Measurements from ENCODE around the gene LAMA1. TPM values are rescaled to one million over a fixed set of nuclear protein-coding genes. Genes with fewer than 3 reads are reported as not detected.

The LAMA1 gene
- total RNA-seq, 1 experiment from 2014 or later = 7.2 TPM

GRCh38 chr18:6983366-6983765, 134.2 kb downstream of the LAMA1 start:
- DNase-seq (ENCODE audit: low spot score) = no peak

GRCh38 chr18:6982398-6982797, 135.2 kb downstream of the LAMA1 start:
- DNase-seq (ENCODE audit: low spot score) = no peak

DNA sequence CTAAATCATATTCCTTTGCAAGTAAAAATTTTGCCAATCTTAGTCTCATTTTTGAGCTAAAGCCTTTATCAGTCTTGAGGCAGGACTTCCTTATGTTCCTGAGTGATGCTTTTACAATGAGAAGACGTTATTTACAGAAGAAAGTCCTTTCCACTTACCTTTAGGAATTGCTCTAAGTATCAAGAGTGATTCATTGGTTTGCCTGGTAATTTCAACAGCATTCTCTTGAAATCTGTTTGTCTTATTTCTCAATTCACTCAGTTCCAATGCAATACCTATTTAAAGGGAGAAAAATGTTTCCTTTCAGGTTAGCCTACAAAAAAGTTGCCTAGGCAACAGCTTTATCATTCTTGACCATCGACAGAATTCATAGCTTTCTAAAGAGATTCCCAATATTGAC, 137.2 kb downstream of the LAMA1 start:
- no peak for DNase-seq (ENCODE audit: low spot score)

DNA sequence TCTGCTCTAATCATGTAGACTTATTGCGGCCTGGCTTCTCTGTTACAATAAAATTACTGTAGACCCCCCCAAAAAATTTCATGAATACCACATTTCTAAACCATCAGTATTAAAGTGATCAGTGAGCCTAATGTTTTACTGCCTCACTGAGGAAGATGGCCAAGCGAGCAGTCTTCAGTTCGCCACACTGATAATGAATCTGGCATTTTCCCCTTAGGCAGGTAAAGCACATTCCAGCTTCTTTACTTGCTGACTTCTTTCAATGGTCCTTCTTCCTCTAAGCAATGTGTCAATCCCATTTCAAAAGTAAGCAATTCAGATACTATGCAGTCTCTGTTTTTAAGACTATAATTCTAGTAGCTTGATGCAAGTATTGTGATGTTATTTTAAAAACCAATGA, 137.6 kb downstream of the LAMA1 start:
- no peak for DNase-seq (ENCODE audit: low spot score)

DNA sequence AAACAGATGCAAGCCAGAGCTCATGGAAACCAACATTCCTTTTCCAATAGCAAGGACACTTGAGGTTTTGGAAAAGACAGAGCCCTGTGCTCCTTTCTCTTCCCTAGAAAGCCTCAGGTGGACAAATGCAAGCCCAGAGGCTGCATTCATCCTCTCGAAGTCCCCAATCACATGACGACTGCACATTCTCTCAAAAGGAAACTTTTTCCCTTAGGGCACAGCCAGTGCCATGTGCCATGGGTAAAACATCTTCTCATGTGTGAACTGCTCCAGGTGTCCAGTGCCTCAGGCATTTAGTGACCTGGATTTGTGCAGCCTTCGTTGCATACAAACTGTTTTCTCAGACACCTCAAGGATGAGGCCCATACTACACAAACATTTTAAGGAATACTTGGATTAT, 140.7 kb downstream of the LAMA1 start:
- DNase-seq (ENCODE audit: low spot score) = no peak

DNA sequence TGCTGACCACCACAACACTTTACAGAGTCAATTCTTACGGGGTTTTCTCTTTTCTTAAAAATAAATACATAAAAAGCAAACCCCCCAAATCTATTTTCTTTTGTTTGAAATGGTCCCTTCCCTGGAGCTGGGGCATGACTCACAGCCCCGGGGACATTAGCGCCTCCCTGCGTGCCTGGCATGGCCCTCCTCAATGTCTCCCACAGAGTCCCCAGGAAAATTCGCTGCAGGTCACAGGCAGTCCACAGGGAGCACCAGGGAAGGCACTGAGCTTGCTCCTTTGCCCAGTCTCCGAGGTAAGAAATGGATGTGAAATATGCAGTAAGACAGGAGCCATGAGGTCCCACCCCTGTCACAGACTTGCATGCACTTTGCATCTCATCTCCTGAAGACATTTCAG, 142.5 kb downstream of the LAMA1 start:
- no peak for DNase-seq (ENCODE audit: low spot score)

- no peak for DNase-seq (ENCODE audit: low spot score)
These were observed 145.6 kb downstream of the LAMA1 start for GRCh38 chr18:6971823-6972478.

GRCh38 chr18:6963452-6964097, 154.0 kb downstream of the LAMA1 start:
- no peak for DNase-seq (ENCODE audit: low spot score)

DNA sequence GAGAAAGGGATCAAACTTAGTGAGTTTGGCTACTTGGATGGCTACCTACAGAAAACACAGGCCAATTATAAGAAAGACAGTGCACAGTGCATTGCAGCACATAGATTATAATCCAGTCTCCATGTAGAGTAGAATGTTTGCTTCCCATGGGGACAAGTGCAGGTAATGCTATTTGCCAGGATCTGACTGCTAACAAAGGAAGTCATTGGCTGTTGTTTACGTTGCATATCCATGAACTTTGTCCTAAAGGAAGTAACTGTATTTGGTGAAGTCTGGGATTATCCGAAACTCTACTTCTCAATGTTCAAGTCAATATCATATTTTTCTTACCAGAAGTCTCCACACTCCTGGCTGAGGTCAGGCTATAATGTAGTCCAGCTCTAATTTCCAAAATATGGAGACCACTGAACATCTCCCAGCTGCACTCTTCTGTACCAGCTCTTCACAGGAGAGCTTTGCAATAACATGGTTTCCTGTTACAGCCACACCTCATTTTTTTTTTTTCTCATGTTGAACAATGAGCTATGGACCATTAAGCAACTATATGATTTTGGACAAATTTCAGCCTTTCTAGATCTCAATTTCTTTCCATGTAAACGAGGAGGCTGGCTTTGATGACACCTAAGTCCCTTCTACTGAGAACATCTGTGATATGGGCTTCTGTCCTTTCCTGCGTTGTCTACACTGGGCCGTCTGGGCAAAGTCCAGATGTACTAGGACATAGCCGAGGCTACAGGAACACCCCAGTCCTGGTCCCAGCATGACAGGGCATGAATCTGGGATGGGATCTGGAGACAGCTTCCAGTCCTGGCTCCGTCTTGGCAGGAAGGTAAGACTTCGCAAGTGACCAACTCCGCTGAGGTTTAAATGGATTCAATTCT, 154.8 kb downstream of the LAMA1 start:
- DNase-seq (ENCODE audit: low spot score) = no peak

DNA sequence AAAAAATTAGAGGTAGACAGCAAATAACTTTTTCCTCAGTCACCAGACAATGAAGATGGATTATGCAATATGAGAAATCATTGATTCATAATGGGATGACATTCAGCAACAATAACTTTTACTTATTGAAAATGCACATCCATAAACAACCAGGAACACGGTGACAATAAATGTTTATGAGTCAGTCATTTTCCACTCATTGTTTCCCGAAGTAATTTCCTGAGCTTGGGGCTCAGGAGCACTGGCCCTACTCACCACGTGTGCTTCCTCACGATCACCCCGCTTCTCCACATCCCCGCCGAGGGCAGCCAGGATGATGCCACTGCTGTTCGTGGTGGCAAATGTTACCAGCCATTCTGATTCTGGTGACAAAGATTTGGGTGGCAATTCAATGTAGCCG, 156.3 kb downstream of the LAMA1 start:
- no peak for DNase-seq (ENCODE audit: low spot score)

- peak; percentile 32 for DNase-seq (ENCODE audit: low spot score)
These were observed 156.9 kb downstream of the LAMA1 start for GRCh38 chr18:6960656-6961055.

- no peak for DNase-seq (ENCODE audit: low spot score)
These were observed 157.5 kb downstream of the LAMA1 start for GRCh38 chr18:6960124-6960523.

- no peak for DNase-seq (ENCODE audit: low spot score)
These were observed 158.5 kb downstream of the LAMA1 start for GRCh38 chr18:6959110-6959509.

DNA sequence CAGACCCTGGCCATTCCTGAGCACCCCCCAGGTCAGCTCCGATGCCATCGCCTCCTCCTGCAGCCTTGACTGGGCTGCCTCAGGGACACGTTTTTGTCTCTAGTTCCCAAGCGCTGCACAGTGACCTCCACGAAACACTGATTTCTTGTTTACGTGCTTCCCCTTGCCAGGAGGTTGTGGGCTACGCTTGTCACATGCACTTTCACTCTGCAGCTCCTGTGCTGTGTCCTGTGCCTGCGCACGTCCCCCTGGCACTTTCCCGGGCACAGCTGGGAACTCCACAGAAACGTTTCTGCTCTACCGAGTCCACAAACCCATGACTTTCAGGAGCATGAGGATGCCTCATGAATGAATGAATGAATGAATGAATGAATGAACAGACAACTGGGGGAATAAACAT, 160.6 kb downstream of the LAMA1 start:
- no peak for DNase-seq (ENCODE audit: low spot score)

DNA sequence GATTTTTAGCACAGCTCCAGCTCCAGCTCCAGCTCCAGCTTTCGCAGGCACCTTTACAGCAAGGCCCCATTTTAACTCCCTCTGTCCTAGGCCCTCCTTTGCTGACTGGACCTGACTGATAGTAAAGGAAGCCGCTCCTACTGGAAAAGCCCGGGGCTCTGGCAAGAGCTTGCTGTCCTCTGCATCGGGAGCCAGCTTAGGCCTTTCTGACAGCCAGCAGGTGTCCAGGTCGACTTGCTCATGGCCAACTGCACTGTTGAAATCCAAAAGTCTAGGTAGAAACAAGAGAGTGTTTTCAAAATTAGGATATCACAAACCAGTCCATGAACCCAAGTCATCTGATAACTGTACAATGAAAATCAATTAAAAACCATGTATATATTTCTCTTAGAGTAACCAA, 161.1 kb downstream of the LAMA1 start:
- DNase-seq (ENCODE audit: low spot score) = no peak

- no peak for DNase-seq (ENCODE audit: low spot score)
These were observed 162.3 kb downstream of the LAMA1 start for GRCh38 chr18:6955304-6955703.

- no peak for DNase-seq (ENCODE audit: low spot score)
These were observed 163.1 kb downstream of the LAMA1 start for GRCh38 chr18:6954501-6954900.

GRCh38 chr18:6951336-6952090, 166.1 kb downstream of the LAMA1 start:
- DNase-seq (ENCODE audit: low spot score) = no peak

- no peak for DNase-seq (ENCODE audit: low spot score)
These were observed 167.0 kb downstream of the LAMA1 start for GRCh38 chr18:6950641-6951040.

DNA sequence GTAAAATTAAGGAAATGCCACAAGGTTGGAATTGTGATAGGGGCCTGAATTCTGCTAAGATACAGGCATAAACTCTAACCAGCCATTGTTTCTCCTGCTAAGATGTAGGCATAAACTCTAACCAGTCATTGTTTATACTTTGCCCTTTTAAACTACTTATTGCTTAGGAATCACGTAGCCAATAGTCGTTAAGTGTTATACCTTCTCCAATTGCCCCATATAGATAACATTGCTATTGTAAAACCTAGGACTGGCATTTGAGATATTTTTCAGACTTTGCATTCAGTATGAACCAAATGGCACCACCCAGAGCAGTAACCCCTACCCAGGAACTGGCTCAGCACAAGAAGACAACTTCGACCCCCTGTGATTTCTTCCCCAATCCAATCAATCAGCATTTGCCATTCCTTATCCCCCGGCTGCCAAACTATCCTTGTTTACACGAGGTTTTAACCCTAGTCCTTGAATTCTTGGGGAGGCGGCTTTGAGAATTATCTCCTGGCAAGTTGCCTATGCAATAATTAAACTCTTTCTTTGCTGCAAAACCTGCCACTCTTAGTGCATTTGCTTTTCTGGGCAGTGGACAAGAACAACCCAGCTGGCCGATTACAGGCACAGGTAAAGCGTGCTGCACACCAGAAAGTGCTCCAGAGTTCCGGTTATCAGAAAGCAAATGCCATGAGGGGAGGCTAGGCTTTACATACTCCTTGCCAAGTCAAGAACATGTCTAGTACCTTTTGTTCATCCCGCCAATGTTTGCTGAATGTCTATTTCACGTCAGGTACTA, 167.6 kb downstream of the LAMA1 start:
- no peak for DNase-seq (ENCODE audit: low spot score)
